Right lobe of liver (tissue), 6 donors: Measurements from ENCODE around the gene MED26. TPM values are rescaled to one million over a fixed set of nuclear protein-coding genes. Genes with fewer than 3 reads are reported as not detected.

Experiments used
- ATAC-seq, 4 donors: fragments of 200-7000 bp; cut with Tn5 transposase; one replicate each; pipeline ENCODE4 v1.9.1; 2020; ENCODE audit warnings: mild to moderate bottlenecking in 4 of 4, moderate library complexity in 4 of 4
- DNase-seq, 3 donors: peaks; one replicate each; pipeline ENCODE4 v3.0.0-alpha.2; 2020
- H3K27ac ChIP-seq, 3 donors: fragments of 200-600 bp; one replicate each; pipeline ENCODE4 v1.8.0; 2022
- H3K27me3 ChIP-seq, 2 donors: fragments of 200-600 bp; one replicate each; pipeline ENCODE4 v1.8.0; 2022
- H3K36me3 ChIP-seq, 4 donors: fragments of 200-600 bp; sonication (generic) in 1 of 4; one replicate each; pipeline versions ENCODE4 v1.5.1 to v1.8.0; 2017 to 2022; ENCODE audit warnings: control low read depth in 1 of 4
- H3K4me1 ChIP-seq, 4 donors: fragments of 200-600 bp; sonication (generic) in 1 of 4; one replicate each; pipeline versions ENCODE4 v1.5.1 to v1.8.0; 2017 to 2022; ENCODE audit warnings: control low read depth in 1 of 4
- H3K4me3 ChIP-seq, 3 donors: fragments of 200-600 bp; one replicate each; pipeline ENCODE4 v1.8.0; 2022
- H3K9me3 ChIP-seq, 4 donors: fragments of 200-600 bp; sonication (generic) in 1 of 4; one replicate each; pipeline versions ENCODE4 v1.5.1 to v1.8.0; 2017 to 2022; ENCODE audit warnings: control low read depth in 1 of 4
- POLR2A ChIP-seq: fragments of 450-650 bp; IDR thresholded peaks from one replicate; pipeline ENCODE4 v1.6.1; 2017; ENCODE audit warnings: antibody characterized with exemption, mild to moderate bottlenecking
- WGBS: methylation state at CpG from one replicate; pipeline ENCODE4 v1.1.6; 2018; ENCODE audit warnings: low coverage, low lambda C conversion rate; ENCODE audit not compliant: insufficient coverage; ENCODE audit errors: missing lambda C conversion rate; 5-methylcytosine and 5-hydroxymethylcytosine counted together
- intact Hi-C, 2 donors: fragments of 100-400 bp; cut with DNase I; formaldehyde crosslinking; loops; one replicate each; pipeline versions ENCODE4 v1.11.2 to v1.14.1; 2022
- small RNA-seq, 2 experiments: library from RNA; depleted of rRNA; stranded (forward); fragments of <200 nt; gene quantifications; one replicate each; pipeline ENCODE3, GENCODE V24; 2016
- total RNA-seq, 6 experiments: library from RNA; depleted of rRNA in 2 of 6; stranded (reverse); fragments of >200 nt in 2 of 6; fragmentation: NEBNext Ultra II Directional in 3 of 6; extraction: Animal tissue kit (Norgen Biotek cat#: 25700) in 3 of 6; gene quantifications; one replicate each; pipeline versions ENCODE4 v1.1.0 to v1.2.4, GENCODE V29; 2016 to 2023
- TF ChIP-seq, protein P1 (sequence below), 4 donors: fragments of 200-600 bp in 3 of 4; fragments of 450-650 bp in 1 of 4; IDR thresholded peaks; one replicate each; pipeline versions ENCODE4 v1.5.1 to v1.8.0; 2016 to 2022; ENCODE audit warnings: antibody characterized with exemption in 4 of 4, mild to moderate bottlenecking in 2 of 4
- donor health status: DM: no; HTN: yes; CAD: no.
- donor health status: DM: no; HTN: no; CAD: no.
- donor health status: DM: no; HTN: no; CAD: no.
- donor health status: DM: no; HTN: yes; CAD: no.
- donor health status: DM: no; HTN: yes; CAD: no.

Gene MED26
- total RNA-seq, 6 experiments from 2014 or later, result 3.4 to 5.4 (median 4.4) TPM

DNA sequence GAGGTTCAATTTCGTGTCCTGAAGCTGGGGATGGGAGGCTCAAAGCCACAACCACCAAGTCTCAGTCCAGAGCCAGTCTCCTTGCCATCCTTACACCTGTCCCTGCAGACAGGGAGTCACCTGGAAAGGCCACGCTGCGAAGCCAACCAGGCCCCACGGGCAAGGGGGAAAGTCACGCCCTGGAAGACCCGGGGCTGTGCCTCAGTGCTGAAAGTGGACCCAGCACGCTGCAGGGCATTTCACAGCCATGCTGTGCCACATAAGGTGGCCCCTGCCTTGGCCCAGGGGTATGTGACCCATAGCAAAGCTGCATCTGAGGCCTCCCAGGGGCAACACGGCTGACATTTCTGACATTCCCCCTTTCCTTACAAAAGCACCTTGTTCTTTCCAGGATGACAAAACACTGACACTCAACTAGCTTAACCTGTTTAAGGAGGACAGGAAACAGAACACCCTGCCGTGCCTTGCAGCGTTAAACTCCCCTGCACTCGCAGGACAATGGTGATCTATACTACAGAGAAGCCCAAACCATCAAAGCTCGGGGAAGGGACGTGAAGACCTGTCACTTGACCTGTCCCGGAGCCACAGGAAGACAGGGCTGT is 100.6 kb downstream of the MED26 start:
- no peak for DNase-seq
- H3K36me3 ChIP-seq, result peaks cover 0 to 95% (median 54%) of the 10 kb centered on the region in 4 donors
- no peak overlapping the region for H3K4me3 ChIP-seq
- 95% methylated on average over 4 of the region's 14 CpGs for WGBS
- TF ChIP-seq, protein P1, sequence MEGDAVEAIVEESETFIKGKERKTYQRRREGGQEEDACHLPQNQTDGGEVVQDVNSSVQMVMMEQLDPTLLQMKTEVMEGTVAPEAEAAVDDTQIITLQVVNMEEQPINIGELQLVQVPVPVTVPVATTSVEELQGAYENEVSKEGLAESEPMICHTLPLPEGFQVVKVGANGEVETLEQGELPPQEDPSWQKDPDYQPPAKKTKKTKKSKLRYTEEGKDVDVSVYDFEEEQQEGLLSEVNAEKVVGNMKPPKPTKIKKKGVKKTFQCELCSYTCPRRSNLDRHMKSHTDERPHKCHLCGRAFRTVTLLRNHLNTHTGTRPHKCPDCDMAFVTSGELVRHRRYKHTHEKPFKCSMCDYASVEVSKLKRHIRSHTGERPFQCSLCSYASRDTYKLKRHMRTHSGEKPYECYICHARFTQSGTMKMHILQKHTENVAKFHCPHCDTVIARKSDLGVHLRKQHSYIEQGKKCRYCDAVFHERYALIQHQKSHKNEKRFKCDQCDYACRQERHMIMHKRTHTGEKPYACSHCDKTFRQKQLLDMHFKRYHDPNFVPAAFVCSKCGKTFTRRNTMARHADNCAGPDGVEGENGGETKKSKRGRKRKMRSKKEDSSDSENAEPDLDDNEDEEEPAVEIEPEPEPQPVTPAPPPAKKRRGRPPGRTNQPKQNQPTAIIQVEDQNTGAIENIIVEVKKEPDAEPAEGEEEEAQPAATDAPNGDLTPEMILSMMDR (IDR thresholded peaks at IDR 0.05), result no peak
- TF ChIP-seq POLR2A, result no peak
- no peaks in the 10 kb centered on the region for H3K27me3 ChIP-seq
- no peak for ATAC-seq
- H3K4me1 ChIP-seq, result peaks cover 0 to 18% (median 8%) of the 10 kb centered on the region in 4 donors
- intact Hi-C loops, result no loop called here
- H3K27ac ChIP-seq, result peak overlapping the region in 1 of 3 donors; percentile 19
- H3K9me3 ChIP-seq, result no peaks in the 10 kb centered on the region

DNA sequence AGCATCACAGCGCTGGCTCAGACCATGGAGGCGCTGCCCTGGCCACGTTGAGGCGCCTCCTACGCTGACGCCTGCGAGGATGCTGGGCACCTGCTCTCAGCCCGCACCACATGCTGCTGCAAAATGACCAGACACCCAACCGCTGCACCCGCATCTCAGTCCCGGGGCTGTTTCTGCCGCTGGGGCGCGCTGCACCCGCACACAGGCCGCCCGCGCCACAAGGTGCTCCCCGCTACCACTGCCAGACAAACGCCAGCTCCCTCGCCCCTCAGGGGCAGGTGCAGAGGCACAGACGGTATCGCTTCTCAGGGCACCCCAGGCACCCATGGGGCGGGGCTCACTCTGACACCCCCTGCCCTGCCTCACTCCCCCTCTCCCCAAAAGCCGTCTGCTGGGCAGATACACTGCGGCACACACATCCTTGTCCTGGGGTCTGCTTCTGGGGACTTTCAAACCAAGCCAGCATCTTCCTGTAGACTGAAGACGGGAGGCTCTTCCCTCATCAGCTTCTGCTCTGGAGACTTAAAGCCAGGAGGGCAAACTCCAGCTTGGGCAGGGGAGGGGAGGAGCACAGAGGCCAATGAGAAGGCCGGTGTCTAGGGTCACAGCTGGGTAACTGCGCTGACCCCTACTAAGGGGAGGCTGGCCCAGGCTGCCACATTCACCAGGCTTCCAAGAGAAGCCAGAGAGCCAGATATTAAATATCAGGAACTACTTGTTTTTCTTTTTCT is 102.1 kb downstream of the MED26 start:
- H3K9me3 ChIP-seq, result no peaks in the 10 kb centered on the region
- H3K36me3 ChIP-seq, result peaks cover 0 to 88% (median 52%) of the 10 kb centered on the region in 4 donors
- peak overlapping the region in 1 of 3 donors; percentile 19 for H3K27ac ChIP-seq
- no peak for TF ChIP-seq POLR2A
- TF ChIP-seq, protein P1 (IDR thresholded peaks at IDR 0.05), result no peak
- H3K4me3 ChIP-seq, result no peak overlapping the region
- no peaks in the 10 kb centered on the region for H3K27me3 ChIP-seq
- H3K4me1 ChIP-seq, result peaks cover 0 to 18% (median 8%) of the 10 kb centered on the region in 4 donors
- DNase-seq, result no peak
- 80% methylated on average over 3 of the region's 29 CpGs for WGBS
- peak; percentile 40 to 85 (median 60) for ATAC-seq
- intact Hi-C loops, result no loop called here

DNA sequence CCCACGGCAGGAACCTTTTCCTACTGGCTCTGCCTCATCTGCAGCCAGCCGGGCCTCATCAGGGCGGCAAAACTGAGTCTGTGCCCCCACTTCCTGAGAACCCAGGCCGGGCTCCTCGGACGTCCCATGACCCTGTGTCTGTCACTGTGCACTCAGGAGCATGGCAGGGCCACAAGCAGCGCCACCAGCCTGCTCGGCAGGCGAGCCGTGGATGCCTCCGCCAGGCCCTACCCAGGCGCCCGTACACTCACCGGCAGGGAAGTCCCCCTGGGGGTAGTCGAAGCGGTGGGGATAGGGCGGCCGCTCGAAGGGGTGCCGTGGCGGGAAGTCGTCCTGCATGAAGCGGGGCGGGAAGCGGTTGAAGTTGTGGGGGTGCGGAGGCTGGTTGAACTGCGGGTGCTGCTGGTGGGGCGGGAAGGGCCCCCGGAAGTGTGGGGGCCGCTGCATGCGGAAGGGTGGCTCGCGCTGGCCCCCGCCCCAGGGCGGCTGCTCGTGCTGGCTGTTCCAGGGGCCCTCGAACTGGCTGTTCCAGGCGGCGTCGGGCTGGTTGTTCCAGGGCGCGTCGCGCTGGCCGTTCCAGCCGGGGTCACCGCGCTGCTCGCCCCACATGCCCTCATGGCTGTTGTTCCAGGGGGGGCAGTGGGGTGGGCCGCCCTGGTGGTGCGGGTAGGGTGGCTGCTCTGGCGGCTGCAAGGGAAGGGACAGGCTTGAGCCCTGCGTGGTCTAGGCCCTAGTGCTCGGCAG is 102.8 kb downstream of the MED26 start:
- Histone ChIP-seq H3K27me3 (no peaks in the 10 kb centered on the region), H3K4me1 (peaks cover 0 to 18% (median 8%) of the 10 kb centered on the region in 4 donors), H3K9me3 (no peaks in the 10 kb centered on the region), H3K27ac (no peak overlapping the region), H3K4me3 (no peak overlapping the region), H3K36me3 (peaks cover 0 to 88% (median 52%) of the 10 kb centered on the region in 4 donors)
- 100% methylated on average over 9 of the region's 54 CpGs for WGBS
- TF ChIP-seq, protein P1 (IDR thresholded peaks at IDR 0.05), result no peak
- no peak for TF ChIP-seq POLR2A
- intact Hi-C loops, result no loop called here
- ATAC-seq (no peak), DNase-seq (no peak)

Small RNAs within 50 kb of the gene (small RNA-seq; reads per million reads assigned to genes)
- 0 reads per million in 2 experiments for gene RN7SL146P

Other genes with a start within 250 kb of the MED26 start
- 10 to 100 TPM in 4 of 6 experiments, 1 to 10 TPM in 2; 6.3 to 22.5 (median 13.8) TPM for gene EPS15L1, start 156.2 kb downstream of the MED26 start, total RNA-seq
- gene CALR3, start 132.0 kb downstream of the MED26 start, total RNA-seq, result not detected
- gene C19orf44, start 131.8 kb downstream of the MED26 start, total RNA-seq, result 1 to 10 TPM; 1.8 to 4.3 (median 2.5) TPM
- gene CHERP, start 85.8 kb downstream of the MED26 start, total RNA-seq, result 10 to 100 TPM in 4 of 6 experiments, 1 to 10 TPM in 2; 6.8 to 26.2 (median 20.6) TPM
- 10 to 100 TPM; 17.2 to 27.4 (median 20.1) TPM for gene SLC35E1, start 55.8 kb downstream of the MED26 start, total RNA-seq
- 10 to 100 TPM; 34.7 to 76.5 (median 41.2) TPM for gene SMIM7, start 31.9 kb upstream of the MED26 start, total RNA-seq
- 1 to 10 TPM; 2.7 to 8.3 (median 5.3) TPM for gene TMEM38A, start 32.9 kb upstream of the MED26 start, total RNA-seq
- under 1 TPM in 1 of 6 experiments, not detected in 5; 0.09 TPM for gene NWD1, start 91.6 kb upstream of the MED26 start, total RNA-seq
- 10 to 100 TPM; 10.6 to 20.9 (median 13.6) TPM for gene SIN3B, start 201.2 kb upstream of the MED26 start, total RNA-seq